Upper lobe of left lung (tissue), 4 donors: ENCODE data around the gene RPS6KA2.

Experiments
- CTCF ChIP-seq, 6 experiments: fragments of 450-650 bp in 4 of 6; fragments of 200-600 bp in 2 of 6; sonication (generic) in 2 of 6; IDR thresholded peaks; one replicate each; pipeline ENCODE4 v1.5.1; 2016 to 2019; ENCODE audit warnings: antibody characterized with exemption in 6 of 6
- EP300 ChIP-seq, 4 donors: sonication (generic); formaldehyde crosslinking; IDR thresholded peaks; one replicate each; pipeline ENCODE4 v1.5.1; 2017; ENCODE audit warnings: antibody characterized with exemption in 4 of 4, control low read depth in 2 of 4
- POLR2A ChIP-seq, 4 donors: fragments of 450-650 bp; IDR thresholded peaks; one replicate each; pipeline ENCODE4 v1.5.1; 2016 to 2017; ENCODE audit warnings: antibody characterized with exemption in 4 of 4, mild to moderate bottlenecking in 2 of 4
- POLR2AphosphoS5 ChIP-seq, 2 donors: sonication (generic); formaldehyde crosslinking; IDR thresholded peaks; one replicate each; pipeline ENCODE4 v1.5.1; 2017; ENCODE audit warnings: antibody characterized with exemption in 2 of 2

GRCh38 chr6:166512567-166512966, 114.5 kb downstream of the RPS6KA2 start:
- TF ChIP-seq CTCF (IDR thresholded peaks at IDR 0.05) (no peak), POLR2A (IDR thresholded peaks at IDR 0.05) (no peak), POLR2AphosphoS5 (IDR thresholded peaks at IDR 0.05) (no peak), EP300 (IDR thresholded peaks at IDR 0.05) (no peak)
